PC-9 (cell line): ENCODE data around the gene ZNF266.

ENCODE experiments used
- EZH2 ChIP-seq: fragments of 200-600 bp; sonication (generic); IDR thresholded peaks from 2 replicates; pipeline ENCODE4 v1.8.0; 2017; ENCODE audit warnings: antibody characterized with exemption, low read depth
- TF ChIP-seq, protein P1 (sequence below): fragments of 200-600 bp; sonication (generic); conservative IDR thresholded peaks from 2 replicates; pipeline ENCODE4 v1.6.1; 2017; ENCODE audit warnings: mixed run types, antibody characterized with exemption, mild to moderate bottlenecking, moderate library complexity

- TF ChIP-seq, protein P1, sequence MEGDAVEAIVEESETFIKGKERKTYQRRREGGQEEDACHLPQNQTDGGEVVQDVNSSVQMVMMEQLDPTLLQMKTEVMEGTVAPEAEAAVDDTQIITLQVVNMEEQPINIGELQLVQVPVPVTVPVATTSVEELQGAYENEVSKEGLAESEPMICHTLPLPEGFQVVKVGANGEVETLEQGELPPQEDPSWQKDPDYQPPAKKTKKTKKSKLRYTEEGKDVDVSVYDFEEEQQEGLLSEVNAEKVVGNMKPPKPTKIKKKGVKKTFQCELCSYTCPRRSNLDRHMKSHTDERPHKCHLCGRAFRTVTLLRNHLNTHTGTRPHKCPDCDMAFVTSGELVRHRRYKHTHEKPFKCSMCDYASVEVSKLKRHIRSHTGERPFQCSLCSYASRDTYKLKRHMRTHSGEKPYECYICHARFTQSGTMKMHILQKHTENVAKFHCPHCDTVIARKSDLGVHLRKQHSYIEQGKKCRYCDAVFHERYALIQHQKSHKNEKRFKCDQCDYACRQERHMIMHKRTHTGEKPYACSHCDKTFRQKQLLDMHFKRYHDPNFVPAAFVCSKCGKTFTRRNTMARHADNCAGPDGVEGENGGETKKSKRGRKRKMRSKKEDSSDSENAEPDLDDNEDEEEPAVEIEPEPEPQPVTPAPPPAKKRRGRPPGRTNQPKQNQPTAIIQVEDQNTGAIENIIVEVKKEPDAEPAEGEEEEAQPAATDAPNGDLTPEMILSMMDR, result no peak
- no peak for TF ChIP-seq EZH2
Observed at GRCh38 chr19:9381361-9381785, 54.0 kb downstream of the ZNF266 start.
